ENCODE results near the gene B4GALNT3.

GRCh38 chr12:572532-572899 lies 112.8 kb downstream of the B4GALNT3 start:
- no peak for TF ChIP-seq YY1 (IDR thresholded peaks at IDR 0.05; ENCODE audit: insufficient read depth, insufficient read length)
- no peak for TF ChIP-seq ZNF274 (IDR thresholded peaks at IDR 0.05; ENCODE audit: low read depth, low read length)

Data from NT2/D1 (cell line).